ENCODE results near the gene COL11A2.

DNA sequence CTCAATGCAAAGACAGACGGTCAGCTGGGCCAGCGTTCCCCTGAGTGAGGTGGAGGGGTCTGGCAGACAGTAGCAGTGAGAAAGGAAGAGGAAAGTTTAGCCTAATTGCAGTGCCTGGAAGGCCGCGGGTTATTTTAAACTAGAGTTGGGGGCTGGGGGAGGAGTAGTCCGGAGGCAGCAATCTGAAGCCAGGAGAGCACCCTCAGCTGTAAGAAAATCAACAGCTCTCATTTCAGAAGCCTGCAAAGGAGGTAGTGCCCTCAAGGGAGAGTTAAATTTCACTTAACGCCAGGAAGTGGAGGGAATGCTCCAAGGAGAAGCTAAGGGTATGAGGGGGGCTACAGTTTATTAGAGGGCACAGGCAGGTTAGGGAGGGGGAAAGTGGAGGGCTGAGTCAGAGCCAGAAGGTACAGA lies 43.0 kb upstream of the COL11A2 start:
- TF ChIP-seq ZNF225 (CRISPR knock-in tag; IDR thresholded peaks at IDR 0.05) (no peak), POLR2A (IDR thresholded peaks at IDR 0.05; ENCODE audit: insufficient read depth in 1 of 2, low read depth in 2 of 2, low read length in 2 of 2) (no peak), HHEX (CRISPR knock-in tag; IDR thresholded peaks at IDR 0.05) (no peak), ZNF451 (CRISPR knock-in tag; IDR thresholded peaks at IDR 0.05) (no peak)
